HG03342 (cell line): Measurements from ENCODE around the gene EPHB2.
"Not testable (repeated sequence)": the region's sequence is repeated elsewhere in the genome, so short reads cannot be mapped to it uniquely, and the experiment has no call there.

ENCODE experiments used
- ATAC-seq: cut with Tn5 transposase; IDR thresholded peaks from one replicate; pipeline ENCODE4 v1.9.1; 2021; ENCODE audit warnings: mild to moderate bottlenecking, moderate library complexity; ENCODE audit not compliant: unreplicated experiment

EPHB2 gene

DNA sequence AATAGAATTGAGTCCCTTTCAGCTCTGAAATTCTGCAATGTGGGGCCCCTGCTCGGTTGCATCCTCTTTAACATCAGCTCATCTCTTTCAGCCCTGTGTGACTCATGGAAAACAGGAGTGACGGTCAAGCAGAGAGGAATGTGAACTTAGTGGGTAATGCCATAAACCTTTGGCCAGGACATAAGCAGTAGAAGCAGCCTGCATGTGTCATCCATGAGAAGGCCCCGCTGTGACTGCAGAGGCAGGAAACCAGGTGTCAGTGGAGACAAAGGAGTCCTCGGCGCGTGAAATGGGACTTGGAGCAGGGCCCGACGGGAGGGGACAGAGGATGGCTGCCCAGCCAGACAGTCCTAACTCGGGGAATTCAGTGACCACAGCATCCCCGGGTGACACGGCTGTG, 21.1 kb upstream of the EPHB2 start:
- no peak for ATAC-seq

DNA sequence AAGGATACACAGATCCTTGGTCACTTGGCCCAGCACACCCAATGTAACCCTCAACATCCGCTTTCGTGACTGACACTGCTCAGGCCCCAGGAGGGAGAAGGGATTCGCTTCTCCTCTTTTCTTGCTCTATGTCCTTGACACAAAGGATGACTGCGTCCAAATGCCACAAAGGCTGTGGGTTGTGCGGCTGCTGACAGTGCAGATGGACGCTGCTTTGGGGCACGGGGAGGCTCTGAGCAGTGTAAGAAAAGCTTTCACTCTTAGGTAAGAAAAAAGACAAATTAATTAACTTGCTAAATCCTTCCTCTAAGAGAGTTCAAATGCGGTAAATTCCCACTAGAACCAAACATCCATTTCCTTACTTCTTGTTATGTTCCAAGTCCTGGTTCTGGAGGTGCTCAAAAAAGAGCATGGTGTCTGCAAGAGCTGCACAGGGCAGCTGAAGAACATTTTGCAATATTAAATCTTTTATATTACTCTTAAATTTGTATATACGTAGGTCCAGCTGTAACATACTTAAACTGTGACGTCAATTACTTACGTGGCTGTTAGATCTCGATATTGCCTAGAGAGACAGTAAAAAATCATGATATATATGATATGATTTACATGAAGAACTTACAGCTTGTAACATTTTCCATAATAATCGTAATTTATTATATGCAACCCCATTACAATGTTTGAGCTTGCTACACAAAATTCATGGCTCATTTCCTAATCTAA, 19.4 kb upstream of the EPHB2 start:
- no peak for ATAC-seq

- no peak for ATAC-seq
These were observed 16.5 kb upstream of the EPHB2 start for GRCh38 chr1:22694172-22694571.

DNA sequence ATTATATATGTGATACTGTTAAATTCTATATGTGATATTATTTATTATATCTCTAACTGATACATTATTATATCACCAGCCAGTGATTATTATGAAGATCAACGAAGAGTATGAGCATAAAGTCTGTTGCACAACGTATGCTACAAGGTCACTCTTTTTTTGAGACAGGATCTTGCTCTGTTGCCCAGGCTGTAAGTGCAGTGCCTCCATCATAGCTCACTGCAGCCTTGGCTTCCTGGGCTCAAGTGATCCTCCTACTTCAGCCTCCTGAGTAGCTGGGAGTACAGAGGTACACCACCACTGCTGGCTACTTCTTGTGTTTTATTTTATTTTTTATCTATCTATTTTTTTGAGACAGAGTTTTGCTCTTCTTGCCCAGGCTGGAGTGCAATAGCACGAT, 14.0 kb upstream of the EPHB2 start:
- no peak for ATAC-seq

DNA sequence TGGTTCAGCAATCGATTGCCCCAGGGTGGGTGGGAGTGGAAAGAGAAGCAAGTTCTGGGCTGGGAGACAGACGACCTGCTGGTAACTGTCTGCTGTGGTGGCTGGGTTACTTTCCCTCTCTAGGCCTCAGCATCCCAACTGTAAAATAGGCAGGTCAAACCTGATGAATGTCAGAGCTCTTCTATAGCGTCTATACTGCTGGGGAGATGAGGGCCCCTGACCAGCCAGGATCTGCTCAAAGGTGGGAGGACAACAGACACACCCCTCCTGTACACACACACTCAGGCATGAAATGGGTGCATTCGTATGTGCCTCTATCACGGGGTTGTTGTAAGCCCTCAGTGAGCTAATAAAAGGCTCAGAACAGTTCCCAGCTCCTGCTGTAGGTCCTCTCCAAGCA, 12.7 kb upstream of the EPHB2 start:
- ATAC-seq: no peak

DNA sequence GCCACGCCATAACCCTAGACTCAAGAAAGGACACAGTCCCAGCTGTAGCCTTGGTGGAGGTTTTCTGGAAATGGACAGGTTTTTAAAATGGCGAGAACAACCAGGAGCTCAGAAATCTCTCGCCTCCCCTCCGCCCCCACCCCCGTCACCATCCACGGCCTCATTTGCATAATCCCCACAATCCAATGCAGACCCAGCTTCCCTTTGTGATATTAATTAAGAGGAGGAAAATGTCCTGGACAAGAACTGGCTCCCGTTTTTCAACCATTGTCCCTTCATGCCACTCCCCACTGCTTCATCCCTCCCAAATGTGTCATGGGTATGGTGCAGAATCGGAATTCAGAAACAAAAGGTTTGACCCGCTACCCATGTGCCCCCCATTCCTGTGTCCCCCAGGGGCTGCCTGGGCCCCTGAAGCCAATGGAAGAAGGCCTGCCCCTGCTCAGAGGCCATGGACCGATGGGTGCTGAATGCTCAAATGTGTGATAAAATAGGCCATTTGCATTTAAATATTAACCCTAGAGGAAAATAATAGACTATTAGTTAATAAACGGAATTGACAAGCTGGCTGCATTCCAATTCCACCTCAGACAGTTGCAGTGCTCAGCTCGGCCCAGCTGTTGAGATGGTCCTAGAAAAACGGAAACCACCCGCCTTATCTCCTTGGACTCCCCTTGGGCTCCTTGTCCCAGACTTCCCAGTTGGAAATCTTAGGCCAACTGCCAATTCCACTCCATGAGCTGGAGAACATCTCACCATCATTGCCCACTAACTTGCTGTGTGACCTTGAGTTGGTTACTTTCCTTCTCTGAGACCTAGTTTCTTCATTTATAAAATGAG, 10.7 kb upstream of the EPHB2 start:
- ATAC-seq: no peak

- no peak for ATAC-seq
These were observed 8.1 kb upstream of the EPHB2 start for GRCh38 chr1:22702296-22703085.

- no peak for ATAC-seq
These were observed 6.1 kb upstream of the EPHB2 start for GRCh38 chr1:22704440-22705067.

- ATAC-seq: no peak
These were observed 5.1 kb upstream of the EPHB2 start for GRCh38 chr1:22705586-22705985.

DNA sequence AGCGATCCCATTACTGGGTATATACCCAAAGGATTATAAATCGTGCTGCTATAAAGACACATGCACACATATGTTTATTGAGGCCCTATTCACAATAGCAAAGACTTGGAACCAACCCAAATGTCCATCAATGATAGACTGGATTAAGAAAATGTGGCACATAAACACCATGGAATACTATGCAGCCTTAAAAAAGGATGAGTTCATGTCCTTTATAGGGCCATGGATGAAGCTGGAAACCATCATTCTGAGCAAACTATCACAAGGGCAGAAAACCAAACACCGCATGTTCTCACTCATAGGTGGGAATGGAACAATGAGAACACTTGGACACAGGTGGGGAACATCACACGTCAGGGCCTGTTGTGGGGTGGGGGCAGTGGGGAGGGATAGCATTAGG, 4.5 kb upstream of the EPHB2 start:
- ATAC-seq: not testable (repeated sequence)

- ATAC-seq: no peak
These were observed 1.9 kb upstream of the EPHB2 start for GRCh38 chr1:22708777-22709176.

DNA sequence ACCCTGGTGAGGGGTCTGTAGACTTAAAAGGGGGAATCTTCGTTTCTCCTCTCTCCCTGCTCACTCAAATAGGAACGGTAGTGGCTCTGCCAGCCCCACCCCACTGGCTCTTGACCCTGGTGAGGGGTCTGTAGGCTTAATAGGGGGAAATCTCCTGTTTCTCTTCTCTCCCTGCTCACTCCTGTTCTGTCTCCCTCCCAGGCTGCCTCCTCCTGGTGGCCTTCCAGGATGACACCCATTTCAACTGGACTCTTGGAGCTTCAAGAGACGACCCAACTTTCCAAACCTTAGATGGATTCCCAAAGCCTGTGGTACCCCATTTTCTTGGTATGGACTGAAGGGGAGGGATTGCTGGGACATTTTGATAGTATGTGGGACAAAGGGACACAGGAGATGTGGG, 1.4 kb upstream of the EPHB2 start:
- ATAC-seq: no peak

DNA sequence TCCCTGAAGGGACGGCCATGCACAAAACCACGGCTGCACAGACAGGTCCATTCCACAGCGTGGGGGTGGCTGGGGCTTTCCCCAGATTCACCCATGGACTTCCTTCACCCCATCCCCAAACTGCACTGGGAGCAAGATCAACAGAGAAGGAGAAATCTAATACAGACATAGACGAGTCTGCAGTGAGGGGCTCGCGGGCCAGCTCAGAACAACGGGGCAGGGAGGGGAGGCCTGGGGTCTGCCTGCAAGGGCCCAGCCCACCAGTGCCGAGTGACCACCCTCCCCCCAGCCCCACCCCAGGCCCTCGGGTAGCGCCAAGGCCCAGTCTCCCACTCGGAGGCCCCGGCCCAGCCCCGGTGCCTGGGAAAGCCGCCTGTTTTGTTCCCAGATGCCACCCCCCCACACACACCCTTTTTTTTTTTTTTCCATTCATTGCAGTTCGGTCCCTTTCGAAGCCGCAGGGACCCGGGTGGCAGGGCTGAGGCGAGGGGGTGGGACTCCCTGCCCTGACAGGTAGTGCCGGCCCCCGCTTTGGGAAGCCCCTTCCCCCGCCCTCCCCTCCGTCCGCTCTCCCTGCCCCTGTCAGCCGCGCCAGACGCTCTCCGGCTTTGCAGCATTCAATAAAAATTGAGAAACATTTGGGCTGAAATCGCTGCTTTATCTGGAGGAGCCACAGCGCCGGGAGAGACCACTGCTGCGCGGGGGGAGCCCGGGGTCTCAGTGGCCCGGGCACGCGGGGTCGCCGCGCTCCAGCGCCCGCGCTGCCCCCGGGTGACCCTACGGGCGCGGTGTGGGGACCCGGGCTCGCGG, 543 bp upstream of the EPHB2 start:
- no peak for ATAC-seq

GRCh38 chr1:22711071-22711470, 432 bp downstream of the EPHB2 start:
- no peak for ATAC-seq

DNA sequence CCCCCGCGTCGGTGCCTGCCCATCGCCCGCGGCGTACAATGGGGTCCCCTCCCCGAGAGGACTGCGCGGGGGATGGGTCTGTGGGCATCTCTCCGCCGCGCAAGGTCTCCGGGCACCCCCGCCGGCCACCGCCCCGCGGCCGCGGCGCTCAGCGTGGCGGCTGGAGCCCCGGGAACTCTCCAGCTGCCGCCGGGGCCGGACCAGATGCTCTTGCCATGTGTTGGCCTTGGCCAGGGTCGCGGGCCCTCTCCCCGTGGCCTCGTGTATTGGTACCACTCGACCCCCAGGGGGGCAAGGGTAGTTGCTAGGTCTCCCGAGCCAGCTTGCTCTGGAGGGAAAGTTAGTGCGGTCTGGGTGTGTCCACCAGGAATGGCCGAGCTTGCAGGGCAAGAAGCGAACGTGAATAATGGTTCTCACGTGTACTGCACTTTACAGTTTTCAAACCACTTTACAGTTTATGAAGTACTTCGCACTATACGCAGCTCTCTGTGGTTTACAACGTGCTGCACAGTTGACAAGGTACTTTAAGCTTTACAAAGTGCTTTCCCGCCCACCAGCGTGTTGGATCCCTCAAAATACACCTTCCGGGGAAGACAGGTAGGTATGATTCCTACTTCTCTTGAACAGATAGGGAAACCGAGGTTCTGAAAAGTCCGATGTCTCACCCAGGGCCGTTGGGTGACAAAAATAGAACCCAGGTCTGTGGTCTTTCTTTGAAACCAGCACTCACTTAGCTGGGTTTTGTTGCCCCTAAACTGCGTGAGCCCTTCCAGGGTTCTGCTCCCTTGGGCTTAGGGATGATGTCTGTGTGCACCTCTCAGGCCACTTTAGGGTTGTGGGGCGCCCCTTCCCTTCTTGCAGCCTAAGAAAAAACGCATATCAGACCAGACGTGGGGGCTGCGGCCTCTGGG, 1.2 kb downstream of the EPHB2 start:
- ATAC-seq: no peak

DNA sequence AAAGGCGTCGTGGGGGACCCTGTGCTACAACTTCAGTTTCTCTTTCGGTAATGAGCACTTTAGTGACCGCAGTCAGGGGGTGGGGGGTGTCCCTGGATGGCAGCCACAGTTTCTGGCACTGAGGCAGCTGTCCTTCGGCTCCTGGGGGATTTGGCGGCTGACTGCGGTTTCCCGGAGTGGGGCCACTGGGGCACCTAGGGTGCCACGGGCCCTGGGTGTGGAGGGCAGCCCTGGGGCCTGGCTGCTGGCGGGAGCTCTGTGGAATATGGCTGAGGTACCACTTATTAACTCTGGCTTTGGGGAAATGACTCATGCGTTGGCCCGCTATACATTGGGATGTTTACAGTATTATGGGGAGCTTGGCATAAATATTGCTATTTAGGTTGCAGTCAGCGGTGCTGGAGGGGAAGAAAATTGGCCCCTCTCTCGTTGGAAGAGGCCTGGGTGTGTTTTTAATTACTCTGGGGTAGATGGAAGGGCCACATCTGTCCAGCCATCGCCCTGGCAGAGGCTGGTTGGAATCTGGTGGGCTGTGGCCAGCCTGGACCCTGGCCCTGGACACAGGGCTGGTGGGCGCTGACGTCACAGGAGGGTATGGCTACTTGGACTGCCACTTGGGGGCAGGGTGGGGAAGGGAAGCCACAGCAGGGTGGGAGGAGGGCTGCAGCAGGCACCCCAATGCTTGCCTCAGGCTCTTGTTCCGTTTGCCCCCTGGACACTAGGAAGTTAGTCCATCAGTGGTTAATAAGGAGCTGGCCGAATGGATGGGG, 2.0 kb downstream of the EPHB2 start:
- no peak for ATAC-seq

DNA sequence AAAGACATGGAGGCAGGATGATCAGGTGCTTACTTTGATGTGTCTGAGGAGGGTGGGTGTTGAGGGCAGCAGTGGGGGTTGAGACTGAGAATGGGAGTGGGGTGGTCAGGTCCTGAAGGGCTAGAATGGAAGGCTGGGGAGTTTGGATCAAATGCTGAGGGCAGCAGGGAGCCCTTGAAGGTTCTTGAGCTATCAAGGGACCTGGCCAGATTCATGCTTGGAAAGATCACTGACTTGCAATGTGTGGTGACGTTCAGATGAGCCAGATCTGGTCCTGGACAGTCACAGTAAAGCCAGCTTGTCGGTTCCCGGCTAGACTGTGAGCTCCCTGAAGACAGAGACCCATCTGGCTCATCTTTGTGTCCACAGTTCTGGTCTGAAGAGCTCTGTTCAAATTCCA, 3.8 kb downstream of the EPHB2 start:
- ATAC-seq: no peak

GRCh38 chr1:22717037-22717760, 6.6 kb downstream of the EPHB2 start:
- ATAC-seq: no peak
